GM18517 (cell line): ENCODE results near the gene TARS3.
"Not testable (repeated sequence)": the region's sequence is repeated elsewhere in the genome, so short reads cannot be mapped to it uniquely, and the experiment has no call there.

Experiments used
- ATAC-seq: cut with Tn5 transposase; IDR thresholded peaks from one replicate; pipeline ENCODE4 v1.9.1; 2021; ENCODE audit warnings: mild to moderate bottlenecking, moderate library complexity; ENCODE audit not compliant: unreplicated experiment

The TARS3 gene

GRCh38 chr15:101657171-101657570, 67.1 kb downstream of the TARS3 start:
- ATAC-seq, result no peak

GRCh38 chr15:101654624-101655337, 69.5 kb downstream of the TARS3 start:
- ATAC-seq, result not testable (repeated sequence)

DNA sequence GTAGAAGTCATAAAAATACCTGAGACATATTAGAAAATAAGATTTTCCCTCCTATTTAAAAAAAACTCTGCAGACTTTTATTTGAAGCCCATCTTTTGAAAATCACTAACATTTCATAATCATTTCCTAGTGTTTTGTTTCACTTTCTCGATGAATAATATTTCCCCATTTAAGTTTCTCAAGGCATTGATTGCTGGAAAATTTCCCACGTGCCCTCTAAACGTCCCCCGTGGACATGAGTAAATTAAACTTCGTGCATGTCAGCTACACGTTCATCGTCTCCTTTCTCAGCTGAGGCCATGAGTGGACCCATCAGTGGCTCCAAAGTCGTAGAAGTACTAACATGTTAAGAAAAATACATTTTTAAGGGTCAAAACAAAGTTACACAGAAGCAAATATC, 70.1 kb downstream of the TARS3 start:
- ATAC-seq, result no peak

- no peak for ATAC-seq
Measured at GRCh38 chr15:101652786-101653430, 71.4 kb downstream of the TARS3 start.

GRCh38 chr15:101652098-101652785, 72.0 kb downstream of the TARS3 start, which contains the start of gene TM2D3:
TM2D3 (minus strand) TSS chr15:101652381; CDS start chr15:101652361, 20 bp downstream.
- peak; percentile 84 for ATAC-seq

DNA sequence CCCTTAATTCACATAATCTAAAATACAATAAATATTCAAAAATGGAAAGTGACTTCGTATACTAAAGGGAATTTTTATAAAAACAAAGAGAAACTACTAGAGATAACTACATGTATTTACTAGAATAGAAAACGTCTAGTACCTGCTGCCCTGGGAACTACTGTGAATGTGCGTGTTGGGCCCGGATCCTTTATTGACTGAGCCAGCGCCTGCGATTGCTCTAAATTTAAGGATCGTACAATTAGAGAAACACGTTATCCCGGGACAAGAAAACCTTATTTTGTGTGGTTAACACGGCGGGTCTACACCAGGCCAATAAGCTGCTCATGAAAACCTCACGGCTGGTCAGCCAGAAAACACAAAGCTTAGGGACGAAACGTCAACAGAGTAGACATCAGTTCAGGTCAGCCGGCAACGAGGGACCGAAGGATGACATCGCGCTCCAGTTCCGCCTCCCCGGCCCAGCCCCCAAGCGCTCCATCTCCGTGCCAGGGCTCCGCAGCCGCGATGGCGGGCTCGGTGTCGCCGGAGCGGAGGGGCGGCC, 72.6 kb downstream of the TARS3 start:
- peak; percentile 43 for ATAC-seq

DNA sequence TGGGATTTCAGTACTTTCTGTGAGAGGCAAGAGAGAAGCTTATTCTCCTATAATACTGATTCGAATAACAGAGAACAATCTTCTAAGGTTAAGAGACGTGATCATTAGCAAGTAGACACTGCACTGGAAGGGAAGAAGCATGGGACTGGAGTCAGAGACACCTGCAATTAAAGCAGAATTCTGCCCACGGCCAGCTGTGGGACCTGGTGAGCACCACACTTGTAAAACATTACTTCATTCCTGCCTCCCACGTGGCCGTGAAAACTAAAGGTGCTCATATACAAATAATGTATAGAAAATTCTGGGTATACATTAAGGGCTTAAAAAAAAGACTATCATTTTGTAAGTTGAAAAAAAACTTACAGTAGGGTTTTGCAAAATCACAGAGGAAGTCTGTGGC, 74.1 kb downstream of the TARS3 start:
- ATAC-seq, result no peak

DNA sequence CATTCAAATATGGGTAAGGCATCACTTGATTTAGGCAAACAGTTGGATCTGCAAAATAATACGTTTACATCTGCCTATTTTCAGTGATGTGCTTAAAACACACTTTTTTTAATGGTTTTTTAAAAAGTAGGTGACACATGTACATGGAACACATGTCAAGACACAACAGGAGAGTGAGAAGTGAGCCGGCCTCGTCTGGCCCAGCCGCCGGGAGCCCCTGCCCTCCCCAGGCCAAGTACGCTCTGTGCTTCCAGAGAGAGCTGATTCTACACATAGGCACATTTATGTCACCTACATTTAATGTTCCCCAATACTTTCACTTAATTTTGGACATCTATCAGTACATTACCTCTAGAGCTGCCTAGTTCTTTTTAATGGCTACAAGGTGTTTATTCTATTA, 75.9 kb downstream of the TARS3 start:
- ATAC-seq, result no peak

DNA sequence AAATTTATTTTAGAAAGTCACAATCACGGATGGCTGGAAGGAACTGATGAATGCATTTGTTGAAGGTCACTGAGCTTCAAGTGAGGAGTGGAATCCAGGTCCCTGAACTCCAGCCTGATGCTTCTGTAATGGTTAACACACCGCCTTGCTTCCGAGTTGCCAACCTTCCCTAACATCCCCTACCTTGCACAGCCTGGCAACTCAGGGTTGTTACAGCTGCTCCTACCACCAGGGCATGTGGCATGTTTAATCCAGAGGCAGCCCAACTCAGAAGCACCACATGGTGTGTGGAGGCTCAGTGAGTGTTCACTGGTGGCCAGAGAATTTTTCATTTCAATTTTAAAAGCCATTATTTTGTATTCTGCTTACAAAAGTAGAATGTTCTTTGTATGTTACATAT, 77.0 kb downstream of the TARS3 start:
- no peak for ATAC-seq

DNA sequence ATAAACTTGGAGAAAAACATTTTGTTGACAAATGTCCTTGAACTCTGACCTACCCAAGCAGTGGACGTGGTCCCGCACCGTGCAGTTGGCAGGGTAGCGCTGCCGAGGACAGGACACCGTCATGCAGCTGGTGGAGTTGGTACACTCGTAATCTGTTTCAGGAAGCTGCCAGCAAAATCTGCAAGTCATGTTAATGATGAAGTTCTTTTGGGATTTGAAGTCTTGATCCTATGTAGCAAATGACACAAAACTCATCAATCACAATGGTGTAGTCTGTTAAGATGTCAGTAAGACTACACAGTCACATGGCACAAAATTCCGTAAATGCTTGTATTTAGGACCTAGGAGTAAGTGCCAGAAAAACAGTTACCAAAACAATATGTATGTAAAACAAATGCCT, 77.6 kb downstream of the TARS3 start:
- no peak for ATAC-seq

- ATAC-seq, result no peak
Measured at GRCh38 chr15:101642361-101642760, 81.9 kb downstream of the TARS3 start.

DNA sequence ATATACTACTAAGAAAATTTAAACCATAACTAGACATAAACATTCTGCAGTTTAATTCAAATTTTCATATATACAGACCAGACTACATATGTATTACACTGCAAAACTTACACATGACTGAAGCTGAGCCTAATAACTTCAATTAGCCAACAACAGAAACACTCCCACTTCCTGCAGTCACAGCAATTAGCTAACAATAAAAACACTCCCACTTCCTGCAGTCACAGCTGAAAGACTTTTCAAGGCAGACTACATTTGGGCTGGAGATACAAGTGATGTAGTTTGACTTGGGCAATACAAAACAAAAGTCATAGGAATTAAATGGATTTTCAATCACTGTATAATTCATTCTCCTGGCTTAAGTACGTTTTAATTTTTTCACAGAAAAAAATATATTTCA, 82.4 kb downstream of the TARS3 start:
- no peak for ATAC-seq

DNA sequence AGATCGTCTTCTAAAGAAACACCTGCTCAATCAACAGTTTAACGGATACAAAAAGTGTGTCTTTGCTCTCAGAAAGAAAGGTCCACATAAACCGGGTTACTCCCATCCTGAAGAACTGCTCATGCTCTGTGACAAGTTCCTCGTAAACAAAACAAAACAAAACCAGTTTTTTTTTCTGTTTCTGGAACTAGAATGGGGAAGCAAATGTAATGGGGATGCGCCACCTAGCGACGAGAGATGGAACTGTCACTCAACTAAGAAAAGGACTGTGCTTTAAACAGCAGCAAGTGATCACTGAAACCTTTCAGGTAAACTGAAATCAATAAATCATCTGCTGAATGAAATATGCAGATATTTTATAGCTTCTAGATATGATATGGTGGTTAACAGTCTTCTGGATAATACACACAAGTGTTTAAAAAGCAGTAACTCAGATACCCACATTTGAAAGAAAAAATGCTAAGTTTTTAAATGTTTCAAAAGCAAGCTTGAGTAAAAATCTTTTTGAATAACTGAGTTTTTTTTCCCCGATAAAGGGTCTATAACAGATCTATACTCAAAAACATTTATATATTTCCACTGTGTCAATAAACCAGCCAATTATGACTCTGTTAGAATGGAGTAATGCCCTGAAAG, 83.0 kb downstream of the TARS3 start:
- ATAC-seq, result peak; percentile 61

- no peak for ATAC-seq
Measured at GRCh38 chr15:101639667-101640066, 84.6 kb downstream of the TARS3 start.

- no peak for ATAC-seq
Measured at GRCh38 chr15:101637919-101638318, 86.4 kb downstream of the TARS3 start.

- ATAC-seq, result no peak
Measured at GRCh38 chr15:101637516-101637915, 86.8 kb downstream of the TARS3 start.

DNA sequence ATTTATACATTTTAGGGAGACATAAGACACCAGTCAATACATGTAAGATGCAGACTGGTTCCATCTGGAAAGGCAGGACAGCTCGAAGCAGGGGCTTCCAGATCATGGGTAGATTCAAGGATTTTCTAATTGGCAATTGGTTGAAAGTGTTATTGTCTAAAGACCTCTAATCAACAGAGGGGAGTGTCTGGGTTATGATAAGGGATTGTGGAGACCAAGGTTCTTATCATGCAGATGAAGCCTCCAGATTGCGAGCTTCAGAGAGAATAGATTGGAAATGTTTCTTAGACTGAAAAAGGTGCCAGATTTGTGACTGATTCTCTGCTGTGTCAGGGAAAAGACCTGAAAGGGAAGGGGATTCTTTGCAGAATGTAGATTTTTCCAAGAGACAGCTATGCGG, 87.2 kb downstream of the TARS3 start:
- no peak for ATAC-seq

GRCh38 chr15:101635944-101636727, 88.1 kb downstream of the TARS3 start:
- no peak for ATAC-seq

DNA sequence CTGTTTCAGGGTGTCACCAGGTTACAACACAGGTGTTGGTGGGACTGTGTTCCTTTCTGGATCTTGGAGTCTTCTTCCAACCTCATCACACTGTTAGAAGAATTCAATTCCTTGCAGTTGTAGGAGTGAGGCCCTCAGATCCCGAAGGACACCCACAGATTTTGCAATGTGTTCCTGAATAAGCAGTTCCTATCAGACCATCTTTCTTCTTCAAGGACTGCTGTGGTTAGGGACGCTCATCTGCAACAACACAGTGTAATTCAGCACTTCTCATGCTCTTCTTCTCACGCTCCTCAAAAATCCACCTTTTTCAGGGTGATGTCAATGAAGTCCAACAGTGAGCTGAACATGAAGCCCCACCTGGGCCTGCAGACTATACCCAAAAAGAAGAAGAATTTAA, 90.9 kb downstream of the TARS3 start:
- ATAC-seq, result no peak

DNA sequence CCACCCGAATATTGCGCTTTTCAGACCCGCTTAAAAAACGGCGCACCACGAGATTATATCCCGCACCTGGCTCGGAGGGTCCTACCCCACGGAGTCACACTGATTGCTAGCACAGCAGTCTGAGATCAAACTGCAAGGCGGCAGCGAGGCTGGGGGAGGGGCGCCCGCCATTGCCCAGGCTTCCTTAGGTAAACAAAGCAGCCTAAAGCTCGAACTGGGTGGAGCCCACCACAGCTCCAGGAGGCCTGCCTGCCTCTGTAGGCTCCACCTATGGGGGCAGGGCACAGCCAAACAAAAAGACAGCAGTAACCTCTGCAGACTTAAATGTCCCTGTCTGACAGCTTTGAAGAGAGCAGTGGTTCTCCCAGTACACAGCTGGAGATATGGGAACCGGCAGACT, 97.5 kb downstream of the TARS3 start:
- not testable (repeated sequence) for ATAC-seq
